ENCODE data around the gene DDX10. TPM values are rescaled to one million over a fixed set of nuclear protein-coding genes. Genes with fewer than 3 reads are reported as not detected.
A peak's percentile ranks its signal among the peaks of the same experiment; 100 is the strongest.

Gene DDX10
- total and polyA plus RNA-seq, 4 donors: 20.5 to 34.2 (median 24.4) TPM

- no peak overlapping the region for H3K4me3 ChIP-seq (ENCODE audit: low read depth, low read length)
- no peaks in the 10 kb centered on the region for H3K36me3 ChIP-seq (ENCODE audit: control insufficient read depth, insufficient read depth, low read length)
- no peak overlapping the region for H3K27ac ChIP-seq (ENCODE audit: low read depth, low read length)
- no peaks in the 10 kb centered on the region for H3K9me3 ChIP-seq (ENCODE audit: control insufficient read depth, insufficient read depth, low read length)
- no peak for DNase-seq (ENCODE audit: low read depth in 4 of 6, low spot score in 6 of 6)
- WGBS (ENCODE audit: insufficient coverage): 100% methylated on average over 1 of the region's 4 CpGs
- H3K27me3 ChIP-seq (ENCODE audit: control insufficient read depth, insufficient read depth, low read length): no peaks in the 10 kb centered on the region
- H3K4me1 ChIP-seq (ENCODE audit: control insufficient read depth, insufficient read depth, low read length): no peaks in the 10 kb centered on the region
Observed at GRCh38 chr11:108870373-108871020, 205.6 kb downstream of the DDX10 start.

GRCh38 chr11:108871152-108871551, 206.3 kb downstream of the DDX10 start:
- H3K4me1 ChIP-seq (ENCODE audit: control insufficient read depth, insufficient read depth, low read length): no peaks in the 10 kb centered on the region
- no peaks in the 10 kb centered on the region for H3K9me3 ChIP-seq (ENCODE audit: control insufficient read depth, insufficient read depth, low read length)
- H3K4me3 ChIP-seq (ENCODE audit: low read depth, low read length): no peak overlapping the region
- DNase-seq (ENCODE audit: low read depth in 4 of 6, low spot score in 6 of 6): peak in 2 of 6 donors; percentile 48 to 57
- H3K27me3 ChIP-seq (ENCODE audit: control insufficient read depth, insufficient read depth, low read length): no peaks in the 10 kb centered on the region
- H3K27ac ChIP-seq (ENCODE audit: low read depth, low read length): no peak overlapping the region
- no peaks in the 10 kb centered on the region for H3K36me3 ChIP-seq (ENCODE audit: control insufficient read depth, insufficient read depth, low read length)

- 100% methylated on average over 1 of the region's 2 CpGs for WGBS (ENCODE audit: insufficient coverage)
- H3K4me3 ChIP-seq (ENCODE audit: low read depth, low read length): no peak overlapping the region
- H3K36me3 ChIP-seq (ENCODE audit: control insufficient read depth, insufficient read depth, low read length): no peaks in the 10 kb centered on the region
- H3K27ac ChIP-seq (ENCODE audit: low read depth, low read length): no peak overlapping the region
- no peaks in the 10 kb centered on the region for H3K4me1 ChIP-seq (ENCODE audit: control insufficient read depth, insufficient read depth, low read length)
- no peaks in the 10 kb centered on the region for H3K9me3 ChIP-seq (ENCODE audit: control insufficient read depth, insufficient read depth, low read length)
- H3K27me3 ChIP-seq (ENCODE audit: control insufficient read depth, insufficient read depth, low read length): no peaks in the 10 kb centered on the region
- no peak for DNase-seq (ENCODE audit: low read depth in 4 of 6, low spot score in 6 of 6)
Observed at GRCh38 chr11:108871867-108872266, 207.0 kb downstream of the DDX10 start.

GRCh38 chr11:108872781-108873291, 208.0 kb downstream of the DDX10 start:
- Histone ChIP-seq H3K4me3 (ENCODE audit: low read depth, low read length) (no peak overlapping the region), H3K4me1 (ENCODE audit: control insufficient read depth, insufficient read depth, low read length) (no peaks in the 10 kb centered on the region), H3K36me3 (ENCODE audit: control insufficient read depth, insufficient read depth, low read length) (no peaks in the 10 kb centered on the region), H3K27ac (ENCODE audit: low read depth, low read length) (no peak overlapping the region), H3K9me3 (ENCODE audit: control insufficient read depth, insufficient read depth, low read length) (no peaks in the 10 kb centered on the region), H3K27me3 (ENCODE audit: control insufficient read depth, insufficient read depth, low read length) (no peaks in the 10 kb centered on the region)
- DNase-seq (ENCODE audit: low read depth in 4 of 6, low spot score in 6 of 6): peak in 1 of 6 donors; percentile 10
- no CpG with 5 or more reads among the region's 3 CpGs for WGBS (ENCODE audit: insufficient coverage)

GRCh38 chr11:108873310-108873709, 208.4 kb downstream of the DDX10 start:
- no CpG with 5 or more reads among the region's 2 CpGs for WGBS (ENCODE audit: insufficient coverage)
- no peak for DNase-seq (ENCODE audit: low read depth in 4 of 6, low spot score in 6 of 6)

GRCh38 chr11:108873941-108874340, 209.1 kb downstream of the DDX10 start:
- Histone ChIP-seq H3K9me3 (ENCODE audit: control insufficient read depth, insufficient read depth, low read length) (no peaks in the 10 kb centered on the region), H3K36me3 (ENCODE audit: control insufficient read depth, insufficient read depth, low read length) (no peaks in the 10 kb centered on the region), H3K27me3 (ENCODE audit: control insufficient read depth, insufficient read depth, low read length) (no peaks in the 10 kb centered on the region), H3K4me3 (ENCODE audit: low read depth, low read length) (no peak overlapping the region), H3K27ac (ENCODE audit: low read depth, low read length) (no peak overlapping the region), H3K4me1 (ENCODE audit: control insufficient read depth, insufficient read depth, low read length) (no peaks in the 10 kb centered on the region)
- DNase-seq (ENCODE audit: low read depth in 4 of 6, low spot score in 6 of 6): no peak
- WGBS (ENCODE audit: insufficient coverage): 91% methylated on average over 2 of the region's 4 CpGs

More at GRCh38 chr11:108873310-108873709, 208.4 kb downstream of the DDX10 start:
- Histone ChIP-seq H3K27ac (ENCODE audit: low read depth, low read length) (no peak overlapping the region), H3K27me3 (ENCODE audit: control insufficient read depth, insufficient read depth, low read length) (no peaks in the 10 kb centered on the region), H3K4me3 (ENCODE audit: low read depth, low read length) (no peak overlapping the region), H3K36me3 (ENCODE audit: control insufficient read depth, insufficient read depth, low read length) (no peaks in the 10 kb centered on the region), H3K4me1 (ENCODE audit: control insufficient read depth, insufficient read depth, low read length) (no peaks in the 10 kb centered on the region), H3K9me3 (ENCODE audit: control insufficient read depth, insufficient read depth, low read length) (no peaks in the 10 kb centered on the region)

- no CpG with 5 or more reads among the region's 2 CpGs for WGBS (ENCODE audit: insufficient coverage)
- no peak overlapping the region for H3K27ac ChIP-seq (ENCODE audit: low read depth, low read length)
Observed at GRCh38 chr11:108875134-108875533, 210.3 kb downstream of the DDX10 start.

GRCh38 chr11:108877178-108877577, 212.3 kb downstream of the DDX10 start:
- H3K4me3 ChIP-seq (ENCODE audit: low read depth, low read length): no peak overlapping the region
- no peak for DNase-seq (ENCODE audit: low read depth in 4 of 6, low spot score in 6 of 6)
- H3K27ac ChIP-seq (ENCODE audit: low read depth, low read length): no peak overlapping the region
- H3K36me3 ChIP-seq (ENCODE audit: control insufficient read depth, insufficient read depth, low read length): no peaks in the 10 kb centered on the region
- no CpG with 5 or more reads among the region's 2 CpGs for WGBS (ENCODE audit: insufficient coverage)
- H3K4me1 ChIP-seq (ENCODE audit: control insufficient read depth, insufficient read depth, low read length): no peaks in the 10 kb centered on the region
- no peaks in the 10 kb centered on the region for H3K9me3 ChIP-seq (ENCODE audit: control insufficient read depth, insufficient read depth, low read length)
- no peaks in the 10 kb centered on the region for H3K27me3 ChIP-seq (ENCODE audit: control insufficient read depth, insufficient read depth, low read length)

More at GRCh38 chr11:108875134-108875533, 210.3 kb downstream of the DDX10 start:
- Histone ChIP-seq H3K4me3 (ENCODE audit: low read depth, low read length) (no peak overlapping the region), H3K4me1 (ENCODE audit: control insufficient read depth, insufficient read depth, low read length) (no peaks in the 10 kb centered on the region), H3K36me3 (ENCODE audit: control insufficient read depth, insufficient read depth, low read length) (no peaks in the 10 kb centered on the region), H3K27me3 (ENCODE audit: control insufficient read depth, insufficient read depth, low read length) (no peaks in the 10 kb centered on the region), H3K9me3 (ENCODE audit: control insufficient read depth, insufficient read depth, low read length) (no peaks in the 10 kb centered on the region)
- no peak for DNase-seq (ENCODE audit: low read depth in 4 of 6, low spot score in 6 of 6)

- Histone ChIP-seq H3K36me3 (ENCODE audit: control insufficient read depth, insufficient read depth, low read length) (no peaks in the 10 kb centered on the region), H3K27ac (ENCODE audit: low read depth, low read length) (no peak overlapping the region), H3K27me3 (ENCODE audit: control insufficient read depth, insufficient read depth, low read length) (no peaks in the 10 kb centered on the region), H3K4me1 (ENCODE audit: control insufficient read depth, insufficient read depth, low read length) (no peaks in the 10 kb centered on the region), H3K4me3 (ENCODE audit: low read depth, low read length) (no peak overlapping the region), H3K9me3 (ENCODE audit: control insufficient read depth, insufficient read depth, low read length) (no peaks in the 10 kb centered on the region)
- 92% methylated on average over 2 of the region's 5 CpGs for WGBS (ENCODE audit: insufficient coverage)
- no peak for DNase-seq (ENCODE audit: low read depth in 4 of 6, low spot score in 6 of 6)
Observed at GRCh38 chr11:108880510-108880909, 215.6 kb downstream of the DDX10 start.

GRCh38 chr11:108881131-108881530, 216.3 kb downstream of the DDX10 start:
- peak in 1 of 6 donors; percentile 60 for DNase-seq (ENCODE audit: low read depth in 4 of 6, low spot score in 6 of 6)
- H3K9me3 ChIP-seq (ENCODE audit: control insufficient read depth, insufficient read depth, low read length): no peaks in the 10 kb centered on the region
- H3K4me1 ChIP-seq (ENCODE audit: control insufficient read depth, insufficient read depth, low read length): no peaks in the 10 kb centered on the region
- no peaks in the 10 kb centered on the region for H3K27me3 ChIP-seq (ENCODE audit: control insufficient read depth, insufficient read depth, low read length)
- no peak overlapping the region for H3K27ac ChIP-seq (ENCODE audit: low read depth, low read length)
- H3K4me3 ChIP-seq (ENCODE audit: low read depth, low read length): no peak overlapping the region
- no peaks in the 10 kb centered on the region for H3K36me3 ChIP-seq (ENCODE audit: control insufficient read depth, insufficient read depth, low read length)
